Endothelial cell of umbilical vein (primary cell): ENCODE data around the gene PACSIN2. TPM values are rescaled to one million over a fixed set of nuclear protein-coding genes. Genes with fewer than 3 reads are reported as not detected.

Source experiments
- BruUV-seq: library from RNA; stranded (reverse); fragments of 400-500 nt; replicated peaks from 2 replicates; lab custom pipeline; 2021; lab: Mats Ljungman, UMichigan
- CTCF ChIA-PET: fragments of 300-600, 350-600 bp; sonication (Branson Sonifier 250); formaldehyde crosslinking; loops from one replicate; lab custom pipeline; 2021; ENCODE audit warnings: antibody characterized with exemption, inconsistent platforms; lab: Charles Lee
- POLR2A ChIA-PET: fragments of 300-600, 350-600 bp; sonication (Branson Sonifier 250); formaldehyde crosslinking; loops from one replicate; lab custom pipeline; 2021; ENCODE audit warnings: antibody characterized with exemption, inconsistent platforms; lab: Charles Lee
- DNase-seq: peaks from one replicate; pipeline ENCODE4 v3.0.0-alpha.2; 2011; ENCODE audit warnings: low read depth, low spot score
- FAIRE-seq: peaks from 2 replicates; lab custom pipeline; 2011; peaks lifted over from hg19 to GRCh38; lab: Jason Lieb, UNC
- H2AFZ ChIP-seq: 2 replicates; pipeline ENCODE4 v1.6.0; 2012; ENCODE audit warnings: low read depth, low read length, control low read depth, inconsistent platforms
- H3K27ac ChIP-seq: 2 replicates; pipeline ENCODE4 v1.5.1; 2011; ENCODE audit warnings: low read depth, mild to moderate bottlenecking, control low read depth, low read length, moderate library complexity; ENCODE audit not compliant: insufficient read depth
- H3K27me3 ChIP-seq, 2 experiments: 2 replicates each; pipeline versions ENCODE4 v1.6.0 to v1.6.1; 2011; ENCODE audit warnings: low read length in 2 of 2, mixed read lengths in 1 of 2; ENCODE audit not compliant: control insufficient read depth in 2 of 2, insufficient read depth in 2 of 2
- H3K36me3 ChIP-seq, 2 experiments: 2 replicates in 1 of 2; 3 replicates in 1 of 2; pipeline ENCODE4 v1.5.1; 2011; ENCODE audit warnings: low read length in 2 of 2, mild to moderate bottlenecking in 1 of 2, moderate library complexity in 1 of 2; ENCODE audit not compliant: control insufficient read depth in 2 of 2, insufficient read depth in 2 of 2; ENCODE audit errors: extremely low read depth in 1 of 2
- H3K4me1 ChIP-seq: 3 replicates; pipeline ENCODE4 v1.5.1; 2011; ENCODE audit warnings: mild to moderate bottlenecking, low read length; ENCODE audit not compliant: control insufficient read depth, insufficient read depth; ENCODE audit errors: extremely low read depth
- H3K4me2 ChIP-seq: 2 replicates; pipeline ENCODE4 v1.6.1; 2011; ENCODE audit warnings: low read length, control low read depth, mixed read lengths; ENCODE audit not compliant: insufficient read depth
- H3K4me3 ChIP-seq, 3 experiments: fragments of 200-600 bp in 1 of 3; sonication (generic), shearing (Covaris generic) in 1 of 3; replicated peaks in 1 of 3; 2 replicates each; pipeline ENCODE4 v1.5.1; 2011 to 2016; ENCODE audit warnings: control low read depth in 3 of 3, low read length in 3 of 3, mild to moderate bottlenecking in 2 of 3, inconsistent platforms in 1 of 3, low read depth in 1 of 3, moderate library complexity in 1 of 3; ENCODE audit not compliant: insufficient read depth in 1 of 3
- H3K79me2 ChIP-seq: 2 replicates; pipeline ENCODE4 v1.6.0; 2012; ENCODE audit warnings: low read length, inconsistent platforms; ENCODE audit not compliant: control insufficient read depth, insufficient read depth
- H3K9ac ChIP-seq: replicated peaks from 2 replicates; pipeline ENCODE3; 2011; ENCODE audit warnings: low read length, control low read depth; ENCODE audit not compliant: insufficient read depth; ENCODE audit errors: extremely low read depth
- H3K9me1 ChIP-seq: replicated peaks from 3 replicates; pipeline ENCODE4 v1.6.0; 2011; ENCODE audit warnings: mild to moderate bottlenecking, low read length; ENCODE audit not compliant: control insufficient read depth, insufficient read depth; ENCODE audit errors: extremely low read depth
- H3K9me3 ChIP-seq: replicated peaks from 2 replicates; pipeline ENCODE4 v1.5.1; 2012; ENCODE audit warnings: low read length, inconsistent platforms; ENCODE audit not compliant: control insufficient read depth, insufficient read depth
- H4K20me1 ChIP-seq: replicated peaks from 2 replicates; pipeline ENCODE3; 2011; ENCODE audit warnings: mild to moderate bottlenecking, low read length; ENCODE audit not compliant: control insufficient read depth, insufficient read depth; ENCODE audit errors: extremely low read depth
- FOS ChIP-seq: IDR thresholded peaks from 2 replicates; pipeline ENCODE4 v1.6.1; 2011; ENCODE audit warnings: mild to moderate bottlenecking, low read length, moderate library complexity, borderline replicate concordance; ENCODE audit not compliant: insufficient read depth
- GATA2 ChIP-seq: IDR thresholded peaks from 2 replicates; pipeline ENCODE4 v1.7.0; 2011; ENCODE audit warnings: low read depth, mild to moderate bottlenecking, moderate library complexity, mixed read lengths, low read length; ENCODE audit not compliant: insufficient read length, insufficient read depth
- JUN ChIP-seq: IDR thresholded peaks from 2 replicates; pipeline ENCODE4 v1.6.1; 2011; ENCODE audit warnings: borderline replicate concordance, low read depth; ENCODE audit not compliant: insufficient read length, insufficient read depth
- MYC ChIP-seq: IDR thresholded peaks from one replicate; pipeline ENCODE4 v1.6.1; 2011; ENCODE audit warnings: mild to moderate bottlenecking, low read depth, low read length
- POLR2A ChIP-seq: IDR thresholded peaks from 2 replicates; pipeline ENCODE4 v1.6.1; 2012; ENCODE audit warnings: low read depth, mild to moderate bottlenecking, control low read depth, low read length
- POLR2AphosphoS5 ChIP-seq: IDR thresholded peaks from 2 replicates; pipeline ENCODE4 v1.6.1; 2012; ENCODE audit warnings: low read depth, mild to moderate bottlenecking, control low read depth, low read length, moderate library complexity; ENCODE audit not compliant: insufficient read depth
- dilution Hi-C: fragments of 300-500 bp; cut with MboI; formaldehyde crosslinking; loops from one replicate; pipeline ENCODE4 v1.15.0; 2019; ENCODE audit warnings: low sequenced_read_pairs; ENCODE audit not compliant: extremely low pct_ligation_motif_present
- intact Hi-C: fragments of 100-400 bp; cut with micrococcal nuclease; formaldehyde crosslinking; loops from one replicate; pipeline ENCODE4 v1.10.0; 2022
- polyA plus RNA-seq, 4 experiments: library from polyadenylated mRNA; depleted of rRNA in 3 of 4; stranded (reverse) in 3 of 4; unstranded in 1 of 4; fragments of >200 nt; gene quantifications; 2 replicates each; pipeline versions ENCODE4 v1.2.1 to v1.2.3, GENCODE V29; 2011 to 2012; ENCODE audit warnings: missing spikeins in 1 of 4
- total RNA-seq: library from RNA; stranded (reverse); gene quantifications from 2 replicates; pipeline ENCODE4 v1.2.3, GENCODE V29; 2021
- TF ChIP-seq, protein P1 (sequence below), 2 donors: IDR thresholded peaks; 1 replicate in 1 of 2; 2 replicates in 1 of 2; pipeline ENCODE4 v1.5.1; 2011; ENCODE audit warnings: low read length in 2 of 2, mild to moderate bottlenecking in 2 of 2, moderate library complexity in 2 of 2, control low read depth in 1 of 2, inconsistent platforms in 1 of 2, low read depth in 1 of 2; ENCODE audit not compliant: insufficient read depth in 1 of 2; ENCODE audit errors: extremely low read depth in 1 of 2
- TF ChIP-seq, protein P2 (sequence below): IDR thresholded peaks from 2 replicates; pipeline ENCODE4 v1.6.1; 2011; ENCODE audit not compliant: insufficient read depth, insufficient read length

The PACSIN2 gene
- total and polyA plus RNA-seq, 2 donors (not counting 3 experiments of a cell fraction or from before 2014, with no cell fraction given) = 46.2 to 64.5 TPM

DNA sequence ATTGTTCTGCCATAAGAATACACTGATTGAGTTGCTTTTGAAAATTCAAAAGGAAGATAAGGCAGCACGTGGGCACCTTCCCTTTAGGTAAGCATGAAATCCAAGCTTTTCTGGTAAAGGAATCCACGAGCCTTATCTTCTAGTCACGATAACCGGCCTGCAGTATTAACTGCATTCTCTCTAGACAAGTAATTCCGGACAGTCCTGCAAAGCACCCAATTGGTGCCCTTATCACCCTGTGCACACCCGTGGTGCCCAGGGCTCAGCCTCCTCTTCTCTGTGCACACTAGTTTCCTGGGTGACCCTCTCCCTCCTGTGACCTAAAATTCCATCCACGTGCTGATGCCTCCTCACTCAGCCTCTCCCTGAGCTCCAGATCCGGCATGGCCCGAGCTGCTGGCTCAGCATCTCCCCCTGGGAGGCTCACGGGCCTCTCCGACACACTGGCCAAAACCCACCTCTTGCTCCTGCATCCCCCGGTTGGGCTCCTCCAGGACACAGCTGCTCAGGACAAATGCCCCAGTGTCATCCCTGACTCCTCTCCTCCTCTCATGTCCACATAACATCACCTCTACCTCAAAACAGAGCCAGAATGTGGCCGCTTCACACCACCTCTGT is 63.7 kb downstream of the PACSIN2 start:
- DNase-seq = no peak
- POLR2A ChIA-PET = no interaction called here

More for the DNA sequence above, 63.7 kb downstream of the PACSIN2 start:
- H3K79me2 ChIP-seq = peaks cover 29% of the 10 kb centered on the region
- FAIRE-seq = no peak
- H3K9ac ChIP-seq = no peak overlapping the region
- no peak for TF ChIP-seq MYC
- TF ChIP-seq POLR2A = no peak
- TF ChIP-seq POLR2AphosphoS5 = no peak
- TF ChIP-seq, protein P1, sequence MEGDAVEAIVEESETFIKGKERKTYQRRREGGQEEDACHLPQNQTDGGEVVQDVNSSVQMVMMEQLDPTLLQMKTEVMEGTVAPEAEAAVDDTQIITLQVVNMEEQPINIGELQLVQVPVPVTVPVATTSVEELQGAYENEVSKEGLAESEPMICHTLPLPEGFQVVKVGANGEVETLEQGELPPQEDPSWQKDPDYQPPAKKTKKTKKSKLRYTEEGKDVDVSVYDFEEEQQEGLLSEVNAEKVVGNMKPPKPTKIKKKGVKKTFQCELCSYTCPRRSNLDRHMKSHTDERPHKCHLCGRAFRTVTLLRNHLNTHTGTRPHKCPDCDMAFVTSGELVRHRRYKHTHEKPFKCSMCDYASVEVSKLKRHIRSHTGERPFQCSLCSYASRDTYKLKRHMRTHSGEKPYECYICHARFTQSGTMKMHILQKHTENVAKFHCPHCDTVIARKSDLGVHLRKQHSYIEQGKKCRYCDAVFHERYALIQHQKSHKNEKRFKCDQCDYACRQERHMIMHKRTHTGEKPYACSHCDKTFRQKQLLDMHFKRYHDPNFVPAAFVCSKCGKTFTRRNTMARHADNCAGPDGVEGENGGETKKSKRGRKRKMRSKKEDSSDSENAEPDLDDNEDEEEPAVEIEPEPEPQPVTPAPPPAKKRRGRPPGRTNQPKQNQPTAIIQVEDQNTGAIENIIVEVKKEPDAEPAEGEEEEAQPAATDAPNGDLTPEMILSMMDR (IDR thresholded peaks at IDR 0.05; ENCODE audit: extremely low read depth in 1 of 2, insufficient read depth in 1 of 2, low read depth in 1 of 2, low read length in 2 of 2) = no peak
- TF ChIP-seq, protein P2, sequence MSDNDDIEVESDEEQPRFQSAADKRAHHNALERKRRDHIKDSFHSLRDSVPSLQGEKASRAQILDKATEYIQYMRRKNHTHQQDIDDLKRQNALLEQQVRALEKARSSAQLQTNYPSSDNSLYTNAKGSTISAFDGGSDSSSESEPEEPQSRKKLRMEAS = no peak
- no peak for TF ChIP-seq GATA2
- TF ChIP-seq FOS = no peak
- TF ChIP-seq JUN = no peak
- no peaks in the 10 kb centered on the region for H3K9me1 ChIP-seq
- H3K4me3 ChIP-seq = no peak overlapping the region
- no peak overlapping the region for H3K27ac ChIP-seq
- H3K4me1 ChIP-seq = peaks cover 15% of the 10 kb centered on the region
- H3K9me3 ChIP-seq = no peaks in the 10 kb centered on the region
- dilution Hi-C loops (no loop called here), intact Hi-C loops (no loop called here)
- no peak overlapping the region for H3K4me2 ChIP-seq
- no peaks in the 10 kb centered on the region for H3K36me3 ChIP-seq
- no TSS peak for BruUV-seq
- CTCF ChIA-PET = interaction anchor here (3.9 kb wide), 1 partner anchor 12 kb away, joined by 13 read pairs; no protein-coding TSS in a partner anchor
- no peak overlapping the region for H2AFZ ChIP-seq
- H4K20me1 ChIP-seq = no peaks in the 10 kb centered on the region
- no peaks in the 10 kb centered on the region for H3K27me3 ChIP-seq
